T-helper 22 cell (primary cell): ENCODE results near the gene CDH10.

Experiments
- DNase-seq: peaks from one replicate; pipeline ENCODE4 v3.0.0-alpha.2; 2020; ENCODE audit warnings: low read depth

The CDH10 gene

DNA sequence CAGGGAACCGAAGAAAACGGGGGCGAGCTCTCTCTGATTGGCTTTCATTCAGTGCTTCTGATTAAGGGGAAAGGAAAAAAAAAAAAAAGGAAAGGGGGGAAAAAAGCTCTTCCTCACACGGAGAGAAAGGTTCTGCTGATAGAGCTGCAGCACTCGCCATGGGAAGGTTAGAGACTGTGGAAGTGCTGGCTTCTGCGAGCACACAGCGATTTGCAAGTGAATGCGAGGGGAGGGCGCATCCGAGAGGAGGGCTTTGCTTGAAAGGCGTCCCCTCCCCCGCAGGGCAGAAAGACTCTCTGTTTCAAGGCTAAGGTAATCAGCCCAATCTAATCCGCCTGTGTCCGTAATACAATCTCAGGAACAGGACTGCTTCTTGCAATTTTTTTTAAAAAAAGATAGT, at the start of gene CDH10:
Gene CDH10 (minus strand): TSS at position 218 of the 400 bp plus-strand sequence. CDS start 51,488 bp downstream, outside the sequence.
- DNase-seq = no peak

DNA sequence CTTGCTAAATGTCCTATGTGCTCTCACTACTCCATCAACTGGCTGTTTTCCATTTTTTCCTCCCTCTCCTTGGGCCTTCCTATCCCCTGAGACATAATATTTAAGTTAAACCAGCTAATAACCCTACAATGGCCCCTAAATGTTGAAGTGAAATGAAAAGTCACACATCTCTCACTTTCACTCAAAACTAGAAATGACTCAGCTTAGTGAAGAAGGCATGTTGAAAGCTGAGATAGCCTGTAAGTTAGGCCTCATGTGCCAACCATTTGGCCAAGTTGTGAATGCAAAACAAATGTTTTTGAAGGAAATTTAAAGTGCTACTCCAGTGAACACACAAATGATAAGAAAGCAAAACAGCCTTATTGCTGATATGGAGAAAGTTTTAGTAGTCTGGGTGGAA, 48.8 kb upstream of the CDH10 start:
- DNase-seq = no peak

DNA sequence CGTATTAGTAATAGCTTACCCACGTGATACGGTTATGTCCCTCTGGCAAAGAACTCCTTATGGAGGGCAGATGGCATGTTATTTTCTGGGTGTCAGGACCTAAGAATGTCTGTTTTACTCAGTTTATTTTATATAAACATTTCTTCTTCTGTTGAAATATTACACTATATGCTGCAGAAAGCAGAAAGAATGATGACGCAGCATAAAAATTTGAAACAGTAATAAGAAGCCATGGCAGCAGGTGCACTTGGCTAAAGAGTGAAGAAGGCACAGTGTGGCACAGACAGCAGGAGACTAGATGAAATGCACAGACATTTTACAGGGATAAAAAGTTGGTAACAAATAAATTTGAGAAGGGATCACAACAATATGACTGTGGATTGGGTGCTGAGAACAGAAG, 46.3 kb upstream of the CDH10 start:
- no peak for DNase-seq

DNA sequence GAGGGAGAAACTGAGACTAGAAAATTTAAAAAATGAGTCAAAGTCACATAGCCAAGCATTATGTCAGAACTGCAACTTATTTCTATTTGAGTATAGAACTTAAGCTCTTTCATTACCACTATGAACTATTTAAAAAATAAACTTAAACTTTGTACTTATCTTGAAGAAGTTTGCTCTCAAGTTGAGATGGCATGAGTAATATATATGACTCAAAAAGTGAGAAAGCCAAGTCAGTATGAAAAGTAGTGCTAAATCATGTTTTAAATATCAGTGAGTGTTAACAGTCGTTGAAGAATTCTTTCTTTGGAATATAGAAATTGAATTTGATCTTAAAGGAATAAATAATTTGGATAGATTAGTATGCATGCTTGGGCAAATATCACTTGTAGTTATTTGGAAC, 36.3 kb upstream of the CDH10 start:
- DNase-seq = no peak

DNA sequence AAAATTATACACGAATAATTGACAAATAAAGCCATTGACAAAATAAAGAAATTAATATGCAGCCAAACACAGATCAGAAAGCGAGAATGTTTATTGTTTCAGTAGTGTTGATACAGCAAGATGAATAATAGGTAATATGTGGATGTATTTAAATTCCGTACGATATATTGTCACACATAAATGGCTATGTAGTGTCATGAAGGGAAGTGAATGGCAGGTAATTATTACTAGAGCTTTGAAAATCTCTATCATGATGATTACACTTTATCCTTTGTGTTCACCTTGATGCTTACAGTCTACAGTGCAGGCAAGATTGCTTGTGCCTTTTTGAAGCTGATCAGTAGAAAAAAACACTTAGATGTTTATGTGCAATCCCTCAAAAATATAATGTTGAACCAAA, 23.3 kb upstream of the CDH10 start:
- DNase-seq = no peak

DNA sequence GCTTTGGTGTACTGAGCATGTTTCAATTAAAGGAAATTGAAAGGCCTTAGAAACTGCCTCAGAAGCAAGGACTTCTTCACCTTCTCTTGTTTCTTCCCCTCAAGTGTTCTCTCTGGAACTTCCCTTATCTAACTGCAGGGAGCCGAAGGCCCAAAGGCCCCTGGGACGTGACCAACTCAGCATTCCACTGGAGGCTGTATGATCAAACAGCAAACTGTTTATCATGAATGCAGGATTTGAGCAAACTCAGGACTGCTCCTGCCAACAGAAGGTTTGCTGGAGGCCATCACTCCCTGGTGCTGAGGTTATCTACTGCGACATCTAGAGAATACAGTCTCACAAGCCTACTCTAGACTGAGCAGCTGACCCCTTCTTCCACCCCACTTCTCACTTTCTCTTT, 4.8 kb upstream of the CDH10 start:
- DNase-seq = no peak

DNA sequence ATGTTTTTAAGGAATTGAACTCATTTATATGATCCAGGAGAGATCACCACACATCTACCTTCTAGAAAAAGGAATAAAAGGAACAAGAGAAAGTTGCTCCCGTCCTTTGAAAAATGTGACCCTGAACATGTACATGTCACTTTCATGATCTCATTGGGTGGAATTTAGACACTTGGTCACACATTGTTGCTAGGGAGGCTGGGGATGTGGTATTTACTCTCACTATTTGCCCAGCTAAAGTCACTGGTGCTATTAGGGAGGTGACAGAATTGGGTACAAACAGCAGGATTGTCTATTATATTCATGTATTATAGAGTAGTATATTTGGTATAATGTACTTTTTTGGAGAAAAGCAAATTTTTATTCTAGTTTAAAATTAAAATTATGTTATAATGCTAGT, 2.1 kb upstream of the CDH10 start:
- no peak for DNase-seq

DNA sequence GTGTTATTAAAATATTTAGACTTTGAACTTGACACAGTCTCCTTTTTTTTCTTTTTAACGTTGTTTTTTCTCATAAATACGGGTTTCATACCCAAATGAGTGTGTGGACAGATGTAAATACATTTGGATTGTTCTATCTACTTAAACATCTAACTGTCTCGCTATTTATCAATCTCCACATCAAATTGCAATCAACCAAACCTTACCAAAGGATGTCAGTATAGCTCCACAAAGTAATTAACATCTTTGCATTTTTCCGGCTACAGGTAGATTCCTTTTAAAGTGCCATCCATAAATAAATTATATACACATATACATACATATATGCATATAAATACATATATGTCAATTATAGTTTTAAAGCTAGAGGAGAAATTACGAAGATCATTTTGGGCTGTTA, 705 bp upstream of the CDH10 start:
- DNase-seq = no peak

DNA sequence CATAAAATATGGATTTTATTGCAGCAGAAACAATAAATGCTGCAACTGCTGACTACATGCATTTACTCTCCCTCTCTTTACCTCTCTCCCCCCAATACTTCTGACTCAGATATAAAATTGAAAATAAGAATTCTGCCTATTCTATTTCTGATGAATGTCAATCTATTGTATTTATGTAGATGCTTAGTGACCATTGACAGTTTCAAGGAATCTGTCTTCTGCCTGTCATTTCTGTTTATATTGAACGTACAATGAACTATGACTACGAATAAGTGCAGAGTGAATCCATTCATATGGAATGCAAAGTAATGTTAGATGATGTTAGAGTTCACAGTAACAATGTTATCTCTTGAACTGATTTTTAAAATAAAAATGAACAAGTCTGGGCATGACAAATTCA, 898 bp downstream of the CDH10 start:
- no peak for DNase-seq

DNA sequence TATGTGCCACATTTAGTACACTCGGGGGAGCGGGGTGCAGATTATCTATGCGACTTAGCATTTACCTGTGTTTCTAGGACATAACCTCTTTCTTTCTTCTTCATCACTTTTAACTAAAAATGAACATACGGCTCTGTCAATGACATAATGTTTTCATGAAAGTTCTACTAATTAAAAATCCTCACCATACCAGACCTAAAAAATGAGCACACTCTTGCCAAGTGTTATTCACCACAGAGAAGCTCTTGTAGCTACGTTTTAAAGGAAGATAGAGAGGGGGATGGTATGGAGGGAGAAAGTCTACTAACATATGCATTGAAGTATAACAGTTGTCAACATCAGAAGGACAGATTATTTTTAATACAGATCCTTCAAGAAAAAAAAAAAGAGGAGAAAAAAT, 1.6 kb downstream of the CDH10 start:
- DNase-seq = no peak

DNA sequence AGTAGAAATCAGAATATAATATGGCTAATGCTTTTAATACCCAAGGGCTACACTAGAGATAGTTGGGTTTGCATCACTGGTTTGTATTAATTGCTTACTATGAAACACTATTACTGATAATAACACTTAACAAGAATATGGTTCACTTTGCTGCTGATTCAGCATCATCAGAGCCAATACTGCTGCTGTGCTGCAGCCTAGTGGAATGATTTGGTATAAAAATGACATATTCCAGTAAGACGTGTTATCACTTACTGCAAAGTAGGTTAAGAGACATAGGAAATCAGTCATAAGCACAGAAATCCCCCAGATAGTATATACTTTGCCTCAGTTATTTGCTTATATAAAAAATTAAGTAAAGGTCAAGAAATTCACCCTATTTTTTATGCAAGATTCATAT, 2.8 kb downstream of the CDH10 start:
- DNase-seq = no peak

DNA sequence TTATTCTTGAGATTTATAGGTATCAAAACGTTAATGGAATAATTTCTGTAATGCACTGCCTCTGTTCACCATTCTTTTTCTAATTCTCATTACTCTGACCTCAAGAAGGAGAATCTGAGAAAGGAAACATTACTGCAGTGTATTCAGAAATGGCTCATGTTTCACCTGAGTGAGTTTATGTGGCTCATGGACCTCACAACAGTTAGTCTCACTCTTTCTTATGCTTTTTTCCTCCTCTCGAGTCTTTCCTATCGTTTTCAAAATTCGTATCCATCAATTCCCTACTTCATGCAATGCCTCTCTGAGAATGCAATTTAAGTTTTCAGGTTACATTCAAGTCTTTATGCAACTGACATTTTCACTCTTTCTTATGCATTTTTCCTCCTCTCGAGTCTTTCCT, 9.6 kb downstream of the CDH10 start:
- no peak for DNase-seq

DNA sequence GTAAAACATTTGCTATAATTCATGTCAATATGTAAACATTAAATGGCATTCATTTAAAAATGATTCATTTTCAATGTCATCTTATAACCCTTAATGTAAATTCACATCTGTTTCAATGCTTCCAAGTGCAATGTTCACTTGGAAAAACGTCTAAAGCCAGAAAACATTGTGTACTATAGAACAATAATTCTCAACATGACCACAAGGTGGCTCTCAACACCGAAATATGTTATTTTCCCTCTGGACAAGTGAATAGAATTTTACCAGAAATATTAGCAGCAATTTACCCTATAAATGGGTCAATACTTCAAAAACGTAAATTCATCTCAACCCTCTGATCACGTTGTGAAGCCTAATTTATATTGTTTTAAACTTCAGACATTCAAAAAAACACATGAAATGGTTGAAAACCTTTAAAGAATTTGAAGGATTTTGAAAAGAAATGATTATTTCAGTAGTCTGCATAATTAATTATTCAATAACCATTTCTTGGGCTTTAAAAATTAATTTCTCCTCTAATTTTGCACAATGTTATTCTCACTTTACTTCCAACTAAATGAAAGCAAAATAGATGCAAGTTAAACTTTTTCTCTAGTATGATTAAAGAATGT, 11.0 kb downstream of the CDH10 start:
- DNase-seq = no peak

DNA sequence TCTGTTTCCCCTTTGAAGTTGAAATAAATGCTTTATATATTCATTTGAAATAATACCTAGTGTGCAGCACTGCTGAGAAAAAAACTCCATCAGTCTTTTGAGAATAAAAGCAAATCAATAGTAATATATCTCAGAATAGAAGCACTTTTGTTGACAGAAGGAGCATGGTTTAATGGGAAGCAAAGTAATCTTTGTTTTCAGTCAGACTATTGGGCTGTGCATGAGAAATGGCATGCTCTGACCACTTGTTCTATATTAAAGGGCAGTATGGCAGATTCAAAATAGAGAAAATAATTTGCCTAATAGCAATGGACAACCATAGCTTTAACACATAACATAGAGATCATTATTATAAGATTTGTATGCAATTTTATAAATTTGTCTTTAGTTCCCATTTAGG, 12.4 kb downstream of the CDH10 start:
- no peak for DNase-seq

DNA sequence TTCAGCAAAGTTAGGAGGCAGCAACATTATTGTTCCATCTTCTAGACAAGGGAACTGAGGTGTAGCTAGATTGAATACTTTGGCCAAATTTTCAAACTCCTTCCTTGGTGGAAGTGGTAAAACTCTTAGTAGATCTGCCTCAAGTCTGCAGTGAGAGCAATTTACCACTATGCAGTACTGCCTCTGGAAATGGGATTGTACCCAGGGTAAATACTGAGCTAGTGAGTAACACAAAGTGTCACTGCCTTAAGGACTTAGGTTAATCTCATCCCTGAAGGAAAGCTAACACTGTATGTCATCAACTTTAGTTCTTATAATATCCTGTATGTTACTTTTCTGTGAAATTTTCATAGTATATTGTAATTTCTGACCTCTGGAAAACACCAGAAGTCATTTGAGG, 13.9 kb downstream of the CDH10 start:
- DNase-seq = no peak

DNA sequence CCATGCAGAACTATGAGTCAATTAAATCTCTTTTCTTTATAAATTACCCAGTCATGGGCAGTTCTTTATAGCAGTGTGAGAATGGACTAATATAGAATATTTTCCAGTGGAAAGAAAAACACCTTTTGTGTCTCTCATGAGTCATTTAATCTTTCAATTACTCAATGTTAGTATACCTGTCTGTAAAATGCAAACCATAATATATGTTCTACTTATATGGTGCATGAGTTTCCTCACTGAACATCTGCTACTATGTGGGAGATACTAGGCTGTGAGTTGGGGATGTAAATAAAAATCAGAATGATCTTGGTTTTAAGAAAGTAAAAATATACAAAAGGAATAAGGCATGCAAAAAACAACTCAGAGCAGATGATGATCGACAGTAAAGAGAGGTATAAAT, 15.0 kb downstream of the CDH10 start:
- no peak for DNase-seq

DNA sequence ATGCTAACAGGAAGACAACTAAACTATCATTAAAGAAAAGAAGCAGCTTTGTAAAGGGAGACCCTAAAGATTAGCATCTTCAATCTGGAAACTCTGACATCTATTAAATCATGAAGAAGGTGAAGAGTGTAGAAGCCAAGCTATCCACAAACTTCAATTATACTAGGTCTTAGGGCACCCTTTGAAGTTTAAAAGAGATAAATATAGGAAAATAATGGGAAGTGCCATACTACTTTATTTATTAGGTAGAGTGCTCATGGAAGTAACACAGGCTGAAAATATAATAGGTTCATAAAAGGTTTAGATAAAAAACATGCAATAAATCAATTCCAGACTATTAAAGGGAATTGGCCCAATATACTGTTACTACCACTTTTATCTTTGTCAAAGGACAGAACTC, 19.9 kb downstream of the CDH10 start:
- no peak for DNase-seq

DNA sequence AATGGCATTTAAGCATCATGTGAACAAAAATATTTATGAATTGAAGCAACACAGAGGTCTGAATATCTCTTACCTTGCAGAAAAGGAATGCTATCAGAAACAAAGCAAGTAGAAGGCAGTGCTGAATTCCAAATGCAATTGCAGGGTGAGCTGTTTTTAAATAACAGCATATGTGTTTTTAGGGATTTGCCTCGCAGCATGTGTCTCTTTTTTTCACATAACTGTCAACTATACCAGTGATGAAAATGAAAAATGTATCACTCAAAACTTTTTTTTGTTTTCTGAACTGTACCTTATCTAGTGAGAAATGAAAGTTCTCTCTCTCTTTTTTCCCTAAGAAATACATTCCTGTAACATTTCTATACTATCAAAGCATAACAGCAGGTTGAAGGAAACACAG, 21.2 kb downstream of the CDH10 start:
- DNase-seq = no peak

DNA sequence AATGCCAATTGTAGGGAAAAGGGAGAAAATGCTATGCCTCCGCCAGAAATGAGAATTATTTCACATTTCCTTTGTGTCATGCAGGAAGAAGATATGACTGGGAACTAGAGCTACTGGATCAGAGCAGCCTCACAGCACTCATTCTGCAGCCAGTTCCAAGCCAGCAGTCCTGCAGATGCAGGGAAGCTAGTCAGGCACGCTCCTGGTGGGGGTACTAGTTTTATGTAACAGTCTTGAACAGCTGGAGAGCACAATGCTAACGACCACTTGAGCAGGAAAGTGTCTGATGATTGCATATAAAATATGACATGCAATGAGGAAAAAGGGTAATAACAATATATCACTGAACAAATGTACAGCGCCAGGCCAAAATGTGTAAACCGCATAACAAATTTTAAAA, 21.7 kb downstream of the CDH10 start:
- no peak for DNase-seq

DNA sequence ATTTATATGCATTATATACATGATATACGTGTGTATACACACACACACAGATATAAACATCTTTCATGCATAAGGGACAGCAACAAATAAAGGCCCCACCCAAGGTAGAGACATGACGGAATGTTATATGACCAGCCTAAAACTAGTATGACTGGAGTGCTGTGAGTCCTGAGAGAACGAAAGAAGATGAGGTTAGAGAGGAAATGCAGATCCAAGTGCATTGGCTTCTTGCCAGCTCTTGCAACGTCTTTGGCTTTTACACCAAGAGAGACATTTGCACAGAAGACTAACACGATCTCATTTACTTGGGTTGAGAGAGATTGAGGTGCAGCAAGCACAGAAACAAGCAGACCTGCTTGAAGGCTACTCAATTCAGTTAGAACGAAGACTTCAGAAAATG, 23.0 kb downstream of the CDH10 start:
- no peak for DNase-seq

DNA sequence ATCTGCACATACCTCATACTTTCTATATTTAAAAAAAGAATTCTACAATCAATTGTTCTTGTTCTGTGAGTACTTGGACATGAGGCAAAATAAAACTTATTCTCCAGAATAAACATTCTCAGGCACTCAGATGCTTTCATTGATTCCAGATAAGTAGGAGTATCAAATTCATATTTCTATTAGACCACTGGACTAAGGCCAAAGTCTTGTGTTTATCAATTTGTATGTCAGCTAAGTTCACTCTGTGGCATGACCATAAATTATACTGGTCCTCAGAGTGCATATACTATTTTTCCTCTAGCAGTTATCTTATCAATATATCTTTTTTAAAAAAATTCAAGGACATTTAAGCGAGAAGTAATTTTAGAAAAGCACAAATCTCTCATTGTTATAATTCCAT, 28.2 kb downstream of the CDH10 start:
- DNase-seq = no peak

DNA sequence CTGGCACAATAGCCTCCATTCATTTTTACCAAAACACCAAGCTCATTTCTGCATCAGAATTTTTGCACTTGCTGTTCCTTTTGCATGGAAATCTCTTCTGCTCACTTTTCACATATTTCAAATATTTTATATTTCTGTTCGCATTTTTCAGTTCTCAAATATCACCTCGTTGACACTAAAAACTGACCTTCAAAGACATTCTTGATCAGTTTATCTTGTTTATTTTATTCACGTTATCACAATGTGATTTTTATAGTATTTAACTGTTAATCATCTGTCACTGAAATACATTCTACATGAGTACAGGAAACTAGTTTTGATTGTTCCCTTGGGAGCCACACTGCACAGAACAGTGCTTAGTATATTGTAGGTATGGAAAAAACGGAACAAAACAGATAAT, 29.6 kb downstream of the CDH10 start:
- no peak for DNase-seq

DNA sequence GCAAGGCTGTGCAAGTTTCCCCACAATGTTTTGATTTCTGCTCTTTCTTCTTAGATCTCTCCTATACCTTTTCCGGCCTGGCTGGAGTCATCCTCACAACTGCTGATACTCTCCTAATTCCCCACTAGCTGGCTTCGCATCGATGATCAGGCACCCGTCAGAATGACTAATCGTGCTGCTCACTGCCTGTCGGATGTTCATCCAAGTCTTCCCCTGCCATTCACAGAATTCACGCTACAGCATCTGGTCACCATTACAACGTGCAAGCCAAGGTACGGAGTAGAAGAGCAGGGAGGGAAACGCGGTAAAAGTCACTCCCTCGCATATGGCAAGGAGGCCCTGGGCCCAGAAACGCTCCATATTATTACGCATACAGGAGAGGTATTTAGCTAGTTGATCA, 35.1 kb downstream of the CDH10 start:
- no peak for DNase-seq

DNA sequence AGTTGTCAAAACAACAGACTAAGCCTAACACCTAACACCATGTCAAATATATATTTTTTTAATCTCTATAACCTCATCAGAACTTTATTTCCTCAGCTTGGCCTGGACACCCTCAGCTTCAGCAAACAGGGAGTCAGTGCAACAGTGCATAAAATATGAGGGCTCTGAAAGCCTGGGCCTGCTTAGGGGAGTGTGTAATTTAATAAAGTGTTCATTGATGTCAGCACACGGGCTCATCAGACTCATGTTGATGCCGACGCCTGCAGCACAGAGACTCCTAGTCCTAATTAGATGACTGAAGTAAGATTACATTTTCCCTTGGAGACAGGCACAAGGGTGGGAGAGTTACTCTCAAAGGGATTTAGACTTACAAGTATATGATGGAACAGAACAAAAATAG, 37.8 kb downstream of the CDH10 start:
- DNase-seq = no peak

DNA sequence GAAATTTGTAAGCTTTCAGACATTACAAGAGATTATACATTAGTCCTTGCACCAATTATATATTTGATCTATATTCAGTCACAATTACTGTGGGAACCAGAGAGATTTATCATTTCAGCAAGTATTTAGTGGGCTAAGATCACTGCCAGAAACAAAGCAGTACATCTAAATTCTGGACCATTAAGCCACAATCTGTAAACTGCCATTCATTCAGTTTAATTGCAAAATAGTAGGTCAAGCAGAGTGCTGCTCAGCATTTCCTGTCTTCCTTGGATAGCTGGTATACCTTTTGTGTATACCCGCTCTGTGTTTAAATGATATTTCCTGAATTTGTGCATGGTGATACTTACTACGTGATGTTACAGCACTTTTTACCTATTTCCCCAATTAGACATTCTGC, 42.6 kb downstream of the CDH10 start:
- DNase-seq = no peak
